HCT116 (cell line): ENCODE data around the gene NCLN. TPM values are rescaled to one million over a fixed set of nuclear protein-coding genes. Genes with fewer than 3 reads are reported as not detected.

Experiments
- ATAC-seq: fragments of 200-7000 bp; cut with Tn5 transposase; 2 replicates; pipeline ENCODE4 v1.9.1; 2020; ENCODE audit warnings: mild to moderate bottlenecking, moderate library complexity
- BruUV-seq: library from RNA; stranded (reverse); fragments of 400-500 nt; replicated peaks from 2 replicates; lab custom pipeline; 2021; lab: Mats Ljungman, UMichigan
- CTCF ChIA-PET: fragments of 300-600 bp; sonication (Branson Sonifier 250); formaldehyde crosslinking; loops from one replicate; lab custom pipeline; 2021; ENCODE audit warnings: antibody characterized with exemption; lab: Charles Lee
- POLR2A ChIA-PET: fragments of 300-600, 350-600 bp; sonication (Branson Sonifier 250); formaldehyde crosslinking; loops from one replicate; lab custom pipeline; 2021; ENCODE audit warnings: antibody characterized with exemption; lab: Charles Lee
- RAD21 ChIA-PET, 2 experiments: fragments of 300-600 bp; sonication (Branson Sonifier 250); formaldehyde crosslinking; loops; one replicate each; lab custom pipeline; 2023; ENCODE audit warnings: low total read pairs in 2 of 2; ENCODE audit not compliant: uncharacterized antibody in 2 of 2, unreplicated experiment in 2 of 2, low non-redundant PET in 1 of 2; lab: Charles Lee
- DNase-seq: peaks from one replicate; pipeline ENCODE4 v3.0.0-alpha.2; 2010; ENCODE audit warnings: low read depth, low spot score
- H2AFZ ChIP-seq: fragments of 200-600 bp; shearing (Covaris generic), sonication (generic); 2 replicates; pipeline ENCODE4 v1.6.1; 2017; ENCODE audit warnings: low read depth, mixed run types, mixed read lengths, antibody characterized with exemption, low read length; ENCODE audit not compliant: poor library complexity, severe bottlenecking
- H3K27ac ChIP-seq: 2 replicates; pipeline ENCODE4 v1.5.1; 2012; ENCODE audit warnings: low read depth, low read length
- H3K27me3 ChIP-seq: fragments of 200-600 bp; sonication (generic); 2 replicates; pipeline ENCODE4 v1.6.1; 2016; ENCODE audit warnings: mixed run types, low read length, mixed read lengths; ENCODE audit not compliant: insufficient read depth
- H3K36me3 ChIP-seq, 2 experiments: fragments of 200-500 bp in 1 of 2; fragments of 200-600 bp in 1 of 2; sonication (Bioruptor generic) in 1 of 2; sonication (generic) in 1 of 2; 2 replicates each; pipeline versions ENCODE4 v1.5.1 to v1.6.1; 2014 to 2016; ENCODE audit warnings: low read length in 2 of 2, inconsistent platforms in 1 of 2, mixed read lengths in 1 of 2, mixed run types in 1 of 2; ENCODE audit not compliant: insufficient read depth in 2 of 2, control insufficient read depth in 1 of 2
- H3K4me1 ChIP-seq, 2 experiments: fragments of 200-600 bp in 1 of 2; sonication (generic) in 1 of 2; 2 replicates each; pipeline versions ENCODE4 v1.5.1 to v1.6.1; 2012 to 2017; ENCODE audit warnings: low read length in 2 of 2, inconsistent platforms in 1 of 2, mild to moderate bottlenecking in 1 of 2, mixed read lengths in 1 of 2, mixed run types in 1 of 2, moderate library complexity in 1 of 2; ENCODE audit not compliant: insufficient read depth in 2 of 2, control insufficient read depth in 1 of 2
- H3K4me2 ChIP-seq: fragments of 200-600 bp; sonication (generic); 2 replicates; pipeline ENCODE4 v1.6.1; 2017; ENCODE audit warnings: mixed run types, low read length, mixed read lengths
- H3K4me3 ChIP-seq, 2 experiments: fragments of 200-600 bp in 1 of 2; sonication (generic) in 1 of 2; replicated peaks in 1 of 2; 2 replicates each; pipeline ENCODE4 v1.5.1; 2011 to 2016; ENCODE audit warnings: low read length in 2 of 2, control low read depth in 1 of 2, low read depth in 1 of 2, mild to moderate bottlenecking in 1 of 2, mixed read lengths in 1 of 2, mixed run types in 1 of 2
- H3K79me2 ChIP-seq: fragments of 200-600 bp; sonication (generic); 2 replicates; pipeline ENCODE4 v1.6.1; 2017; ENCODE audit warnings: mild to moderate bottlenecking, mixed run types, low read length, moderate library complexity, mixed read lengths; ENCODE audit not compliant: insufficient read depth
- H3K9ac ChIP-seq: fragments of 200-600 bp; sonication (generic); 2 replicates; pipeline ENCODE4 v1.6.1; 2016; ENCODE audit warnings: low read length, mixed read lengths
- H3K9me2 ChIP-seq: fragments of 200-600 bp; sonication (generic), shearing (Covaris generic); 2 replicates; pipeline ENCODE4 v1.6.1; 2017; ENCODE audit warnings: mixed run types, mild to moderate bottlenecking, moderate library complexity; ENCODE audit not compliant: insufficient read depth
- H3K9me3 ChIP-seq, 2 experiments: fragments of 200-500 bp in 1 of 2; fragments of 200-600 bp in 1 of 2; sonication (Bioruptor generic) in 1 of 2; sonication (generic) in 1 of 2; 2 replicates each; pipeline ENCODE4 v1.6.1; 2014 to 2017; ENCODE audit warnings: low read length in 2 of 2, mixed read lengths in 2 of 2, inconsistent platforms in 1 of 2, low read depth in 1 of 2, mild to moderate bottlenecking in 1 of 2, mixed run types in 1 of 2, moderate library complexity in 1 of 2; ENCODE audit not compliant: control insufficient read depth in 1 of 2, insufficient read depth in 1 of 2
- H4K20me1 ChIP-seq: fragments of 200-600 bp; sonication (generic), shearing (Covaris generic); 2 replicates; pipeline ENCODE4 v1.6.1; 2017; ENCODE audit warnings: mixed run types, mild to moderate bottlenecking, moderate library complexity; ENCODE audit not compliant: insufficient read depth
- FOSL1 ChIP-seq: IDR thresholded peaks from 2 replicates; pipeline ENCODE4 v1.6.1; 2012; ENCODE audit warnings: low read depth
- POLR2A ChIP-seq: IDR thresholded peaks from 2 replicates; pipeline ENCODE4 v1.7.0; 2011; ENCODE audit warnings: borderline replicate concordance; ENCODE audit not compliant: insufficient read depth, insufficient read length; ENCODE audit errors: extremely low read depth
- RAD21 ChIP-seq: IDR thresholded peaks from 2 replicates; pipeline ENCODE4 v1.6.1; 2012; ENCODE audit warnings: low read depth, mild to moderate bottlenecking
- SP1 ChIP-seq: IDR thresholded peaks from 2 replicates; pipeline ENCODE4 v1.6.1; 2012; ENCODE audit warnings: low read depth
- SRF ChIP-seq: IDR thresholded peaks from 2 replicates; pipeline ENCODE4 v1.6.1; 2012; ENCODE audit warnings: low read depth
- ZBTB33 ChIP-seq: IDR thresholded peaks from 2 replicates; pipeline ENCODE4 v1.6.1; 2011; ENCODE audit warnings: mild to moderate bottlenecking, low read length, moderate library complexity; ENCODE audit not compliant: insufficient replicate concordance; ENCODE audit errors: extremely low read depth
- intact Hi-C: fragments of 100-400 bp; cut with micrococcal nuclease; formaldehyde crosslinking; loops from 2 replicates; pipeline ENCODE4 v1.10.0; 2022
- total RNA-seq: library from RNA; stranded (reverse); gene quantifications from one replicate; pipeline ENCODE4 v1.2.1, GENCODE V29; 2021; ENCODE audit not compliant: unreplicated experiment
- TF ChIP-seq, protein P1 (sequence below), 3 experiments: fragments of 200-600 bp in 1 of 3; sonication (generic) in 1 of 3; IDR thresholded peaks in 2 of 3; conservative IDR thresholded peaks in 1 of 3; 2 replicates each; pipeline ENCODE4 v1.5.1; 2012 to 2017; ENCODE audit warnings: low read depth in 2 of 3, low read length in 2 of 3, antibody characterized with exemption in 1 of 3, borderline replicate concordance in 1 of 3, control low read depth in 1 of 3, mild to moderate bottlenecking in 1 of 3, mixed read lengths in 1 of 3, mixed run types in 1 of 3, moderate library complexity in 1 of 3; ENCODE audit not compliant: insufficient read depth in 1 of 3

NCLN gene
- total RNA-seq, 1 experiment from 2014 or later: 119 TPM

GRCh38 chr19:3213159-3213558, 27.4 kb downstream of the NCLN start (continued):
- no peak for TF ChIP-seq ZBTB33

DNA sequence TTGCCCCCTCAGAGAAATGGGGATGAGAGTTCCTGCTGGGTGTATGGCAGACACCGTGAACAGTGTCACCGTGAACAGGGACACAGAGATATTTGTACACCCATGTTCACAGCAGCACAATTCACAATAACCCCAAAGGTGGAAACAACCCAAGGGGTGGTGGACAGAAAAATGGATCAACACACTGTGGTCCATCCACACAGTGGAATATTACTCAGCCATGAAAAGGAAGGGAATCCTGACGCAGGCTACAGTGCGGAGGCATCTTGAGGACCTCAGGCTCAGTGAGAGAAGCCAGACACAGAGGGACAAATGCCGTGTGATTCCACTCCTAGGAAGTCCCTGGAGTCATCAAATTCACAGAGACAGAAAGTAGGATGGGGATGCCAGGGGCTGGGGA, 31.1 kb downstream of the NCLN start:
- ChIA-PET CTCF (no interaction called here), POLR2A (interaction anchor here (0.7 kb wide), 1 partner anchor 11 kb away, joined by 3 read pairs; no protein-coding TSS in a partner anchor), RAD21 (no interaction called here)
- intact Hi-C loops: no loop called here
- DNase-seq: no peak
- Histone ChIP-seq H3K9ac (no peak overlapping the region), H3K79me2 (no peaks in the 10 kb centered on the region), H3K36me3 (no peaks in the 10 kb centered on the region), H3K9me3 (no peaks in the 10 kb centered on the region), H2AFZ (no peak overlapping the region), H3K27ac (no peak overlapping the region), H3K4me3 (no peak overlapping the region), H4K20me1 (no peaks in the 10 kb centered on the region), H3K4me2 (no peak overlapping the region), H3K27me3 (no peaks in the 10 kb centered on the region), H3K4me1 (peaks cover 0 to 3% of the 10 kb centered on the region in 2 experiments; a peak in 1 of 4 replicates), H3K9me2 (no peaks in the 10 kb centered on the region)
- no peak for ATAC-seq
- TF ChIP-seq POLR2A (no peak), SRF (no peak), RAD21 (no peak), SP1 (no peak), FOSL1 (no peak)
- TF ChIP-seq, protein P1, sequence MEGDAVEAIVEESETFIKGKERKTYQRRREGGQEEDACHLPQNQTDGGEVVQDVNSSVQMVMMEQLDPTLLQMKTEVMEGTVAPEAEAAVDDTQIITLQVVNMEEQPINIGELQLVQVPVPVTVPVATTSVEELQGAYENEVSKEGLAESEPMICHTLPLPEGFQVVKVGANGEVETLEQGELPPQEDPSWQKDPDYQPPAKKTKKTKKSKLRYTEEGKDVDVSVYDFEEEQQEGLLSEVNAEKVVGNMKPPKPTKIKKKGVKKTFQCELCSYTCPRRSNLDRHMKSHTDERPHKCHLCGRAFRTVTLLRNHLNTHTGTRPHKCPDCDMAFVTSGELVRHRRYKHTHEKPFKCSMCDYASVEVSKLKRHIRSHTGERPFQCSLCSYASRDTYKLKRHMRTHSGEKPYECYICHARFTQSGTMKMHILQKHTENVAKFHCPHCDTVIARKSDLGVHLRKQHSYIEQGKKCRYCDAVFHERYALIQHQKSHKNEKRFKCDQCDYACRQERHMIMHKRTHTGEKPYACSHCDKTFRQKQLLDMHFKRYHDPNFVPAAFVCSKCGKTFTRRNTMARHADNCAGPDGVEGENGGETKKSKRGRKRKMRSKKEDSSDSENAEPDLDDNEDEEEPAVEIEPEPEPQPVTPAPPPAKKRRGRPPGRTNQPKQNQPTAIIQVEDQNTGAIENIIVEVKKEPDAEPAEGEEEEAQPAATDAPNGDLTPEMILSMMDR (IDR thresholded peaks at IDR 0.05 in 2 of 3, conservative IDR thresholded peaks at IDR 0.05 in 1 of 3; ENCODE audit: borderline replicate concordance in 1 of 3, insufficient read depth in 1 of 3, low read depth in 2 of 3, low read length in 2 of 3): no peak
- no TSS peak for BruUV-seq
